ENCODE results near the gene ZDHHC1.

Gene ZDHHC1

DNA sequence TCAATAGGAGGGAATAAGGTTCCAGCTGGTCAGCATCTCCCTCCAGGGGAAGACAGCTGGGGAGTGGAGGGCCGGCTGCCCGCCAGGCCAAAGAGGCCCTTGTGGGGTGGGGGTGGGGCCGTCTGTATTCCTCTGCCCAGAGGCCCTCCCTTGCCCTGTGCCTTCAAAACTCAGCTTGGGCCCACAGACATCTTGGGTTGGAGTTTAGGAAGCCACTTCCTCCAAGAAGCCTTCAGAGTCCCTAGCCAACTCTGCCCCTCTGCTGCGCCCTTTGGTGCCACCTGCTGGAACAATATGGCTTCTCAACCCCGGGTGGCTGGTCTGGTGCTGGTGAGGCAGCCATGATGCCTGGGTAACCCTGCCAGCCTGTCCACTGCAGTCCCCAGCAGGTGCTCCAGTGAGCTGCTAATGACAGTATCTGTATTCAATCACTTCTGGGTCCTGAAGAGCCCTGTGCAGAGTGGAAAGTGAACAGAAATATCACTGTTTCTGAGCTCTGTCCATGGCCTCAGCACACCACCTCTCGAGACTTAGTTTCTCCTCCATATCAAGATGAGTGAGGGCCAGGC lies 31.3 kb upstream of the ZDHHC1 start:
- peak; percentile 57 to 61 for DNase-seq (ENCODE audit: low read depth in 1 of 2, low spot score in 1 of 2)

DNA sequence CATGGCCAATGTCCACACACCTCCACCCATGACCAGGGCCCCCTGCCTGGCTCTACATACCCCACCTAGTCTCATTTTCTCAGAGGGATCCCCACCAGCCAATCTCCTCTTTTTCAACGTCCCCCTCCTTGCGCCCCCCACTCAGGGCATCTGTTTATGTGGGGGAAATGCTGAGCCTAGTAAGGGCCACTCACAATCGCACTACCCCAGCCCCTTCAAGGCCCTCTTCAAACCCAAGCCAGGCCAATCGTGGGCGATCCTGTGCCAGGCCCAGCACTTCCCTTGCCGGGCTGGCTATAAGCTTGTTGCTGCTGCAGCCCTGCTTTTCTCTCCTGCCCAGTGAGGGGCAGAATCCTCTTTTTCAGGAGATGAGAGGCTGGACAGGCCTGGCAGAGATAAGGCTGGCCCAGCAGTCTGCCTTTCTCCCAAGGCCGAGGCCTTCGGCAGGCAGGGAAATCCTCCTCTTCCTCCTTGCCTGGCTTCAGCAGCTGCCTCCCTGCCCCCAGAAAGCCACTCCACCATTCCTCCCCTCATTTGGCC lies 30.8 kb upstream of the ZDHHC1 start:
- DNase-seq (ENCODE audit: low read depth in 1 of 2, low spot score in 1 of 2) = no peak

DNA sequence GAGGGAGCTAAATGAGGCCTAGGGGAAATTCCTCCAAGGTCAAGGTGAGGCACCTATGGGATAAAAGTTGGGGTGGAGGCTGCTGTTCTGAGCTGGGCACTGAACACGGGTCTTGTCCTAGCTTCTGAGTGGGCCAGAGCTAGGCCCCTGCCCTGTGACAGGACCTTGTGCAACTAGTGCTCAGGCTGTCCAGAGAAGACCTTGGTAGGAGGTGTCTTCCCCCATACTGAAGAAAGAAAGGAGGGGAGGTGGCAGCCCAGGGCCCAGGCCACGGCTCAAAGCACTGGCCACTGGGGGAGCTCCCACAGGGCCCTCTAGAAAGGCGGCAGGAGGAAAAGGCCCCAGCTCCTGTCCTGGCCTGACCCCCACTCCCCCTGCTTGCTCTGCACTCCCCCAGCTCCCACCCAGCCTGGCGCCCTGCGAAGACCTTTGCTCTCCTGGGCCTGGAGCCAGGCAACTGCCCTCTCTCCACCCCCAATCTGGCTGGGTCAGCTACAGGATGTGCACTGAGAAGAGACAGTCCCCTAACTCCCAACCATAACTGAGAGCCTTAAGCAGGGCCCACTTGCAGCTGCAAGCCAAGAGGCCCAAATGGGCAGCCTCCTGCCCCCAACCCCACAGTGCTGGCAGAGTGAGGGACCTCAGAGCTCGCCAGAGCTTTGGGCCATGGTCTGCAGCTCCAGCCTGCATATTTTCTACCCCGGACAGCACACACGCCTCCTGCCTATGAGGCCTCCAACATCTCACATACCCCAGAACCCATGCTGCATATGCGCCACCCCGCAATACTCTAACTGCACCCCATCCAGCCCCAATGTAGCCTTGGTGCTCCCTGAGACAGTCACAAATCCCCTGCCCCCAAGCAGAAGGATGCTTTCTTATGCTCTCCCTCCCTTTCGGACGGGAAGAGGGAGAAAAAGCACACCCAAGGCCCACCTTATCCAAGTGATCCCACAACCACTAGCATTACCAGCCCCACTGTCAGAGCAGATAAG lies 29.9 kb upstream of the ZDHHC1 start:
- DNase-seq (ENCODE audit: low read depth in 1 of 2, low spot score in 1 of 2) = no peak

DNA sequence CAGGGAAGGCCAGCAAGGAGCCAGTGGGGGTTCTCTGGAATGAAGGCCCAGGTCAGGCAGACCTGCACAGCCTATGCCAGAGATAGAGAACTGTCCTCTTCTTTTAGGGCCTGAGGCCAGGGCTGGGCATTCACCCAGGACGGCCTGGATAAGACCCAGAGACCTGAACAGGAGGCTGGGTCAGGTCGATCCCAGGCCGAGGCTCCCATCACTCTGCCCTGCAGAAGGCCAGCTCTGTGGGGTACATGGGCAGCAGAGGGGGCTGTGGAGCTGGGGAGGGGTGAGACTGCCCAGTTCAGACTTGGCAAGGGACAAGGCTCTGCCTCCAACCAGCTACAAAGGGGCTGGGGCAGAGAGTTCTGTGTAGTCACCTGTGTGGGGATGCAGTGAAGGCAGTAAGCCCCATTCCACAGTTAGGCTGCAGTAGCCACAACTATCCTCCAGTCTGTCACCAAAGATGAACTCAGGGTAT lies 29.2 kb upstream of the ZDHHC1 start:
- no peak for DNase-seq (ENCODE audit: low read depth in 1 of 2, low spot score in 1 of 2)

DNA sequence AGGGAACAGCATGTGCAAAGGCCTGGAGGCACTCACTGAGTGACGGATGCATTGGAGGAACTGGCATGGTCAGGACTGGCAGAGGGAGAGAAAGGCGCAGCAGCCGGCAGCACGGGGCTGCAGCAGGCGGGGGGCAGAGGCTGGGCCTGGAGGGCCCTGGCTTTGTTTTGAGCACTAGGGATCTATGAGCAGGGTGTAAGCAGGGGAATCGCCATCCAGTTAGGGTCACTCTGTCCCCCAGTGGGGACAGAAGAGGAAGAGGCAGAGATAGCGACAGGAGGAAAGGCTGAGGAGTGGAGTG lies 28.8 kb upstream of the ZDHHC1 start:
- no peak for DNase-seq (ENCODE audit: low read depth in 1 of 2, low spot score in 1 of 2)

DNA sequence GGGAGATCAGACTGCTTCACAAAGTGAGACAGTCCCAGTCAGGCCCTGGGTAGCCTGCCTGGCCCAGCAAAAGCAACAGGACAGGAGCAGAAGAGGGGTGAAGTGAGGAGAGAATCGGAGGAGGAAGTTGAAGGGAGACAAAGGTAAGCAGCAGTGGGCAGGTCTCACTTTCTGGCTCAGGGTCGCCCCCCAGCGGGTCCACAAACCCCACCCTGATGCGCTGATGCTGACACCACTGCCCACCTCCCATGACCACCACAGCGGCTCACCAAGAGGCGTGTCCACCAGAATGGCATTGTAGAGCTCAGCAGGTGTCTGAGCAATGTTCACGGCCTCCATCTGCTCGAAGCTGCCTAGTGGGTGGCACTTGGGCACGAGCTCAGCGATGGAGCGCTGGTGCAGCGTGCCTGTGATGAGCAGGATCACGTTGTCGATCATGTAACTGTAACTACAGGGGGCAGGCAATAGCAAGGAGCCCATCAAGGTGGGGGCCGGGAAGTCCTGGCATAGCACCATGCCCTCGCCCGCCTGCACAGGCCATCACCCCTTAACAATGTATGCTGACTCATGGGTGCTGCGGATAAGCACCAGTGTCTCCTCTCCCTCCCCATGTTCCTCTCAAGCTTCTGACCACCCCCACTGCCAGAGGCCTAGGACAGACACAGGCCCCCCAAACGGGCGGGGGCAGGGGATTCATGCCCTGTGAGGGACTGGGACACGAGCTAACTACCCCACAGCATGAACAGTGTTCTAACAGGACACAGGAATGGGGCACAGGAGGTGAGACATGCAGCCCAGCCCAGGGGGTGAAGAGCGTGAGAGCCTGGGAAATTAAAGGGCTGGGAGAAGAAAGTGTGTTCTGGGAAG lies 28.2 kb upstream of the ZDHHC1 start:
- no peak for DNase-seq (ENCODE audit: low read depth in 1 of 2, low spot score in 1 of 2)

DNA sequence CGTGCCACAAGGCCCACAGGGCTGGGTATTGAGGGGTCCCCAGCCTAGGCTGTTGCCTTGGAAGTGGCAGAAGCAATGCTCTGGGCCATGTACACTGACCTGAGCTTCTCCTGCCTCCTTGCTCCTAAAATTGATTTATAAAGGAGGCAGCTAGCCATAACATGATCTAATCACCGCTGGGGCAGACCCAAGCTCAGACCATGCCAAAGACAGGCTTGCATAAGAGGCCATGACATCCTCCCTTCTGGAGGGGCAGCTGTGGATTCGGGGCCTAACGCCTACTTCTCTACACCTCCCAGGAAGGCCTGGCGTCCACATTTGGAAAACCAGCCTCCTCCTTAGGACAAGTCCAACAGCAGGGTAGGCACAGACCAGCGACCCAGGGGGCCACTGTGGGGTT lies 27.0 kb upstream of the ZDHHC1 start:
- no peak for DNase-seq (ENCODE audit: low read depth in 1 of 2, low spot score in 1 of 2)

DNA sequence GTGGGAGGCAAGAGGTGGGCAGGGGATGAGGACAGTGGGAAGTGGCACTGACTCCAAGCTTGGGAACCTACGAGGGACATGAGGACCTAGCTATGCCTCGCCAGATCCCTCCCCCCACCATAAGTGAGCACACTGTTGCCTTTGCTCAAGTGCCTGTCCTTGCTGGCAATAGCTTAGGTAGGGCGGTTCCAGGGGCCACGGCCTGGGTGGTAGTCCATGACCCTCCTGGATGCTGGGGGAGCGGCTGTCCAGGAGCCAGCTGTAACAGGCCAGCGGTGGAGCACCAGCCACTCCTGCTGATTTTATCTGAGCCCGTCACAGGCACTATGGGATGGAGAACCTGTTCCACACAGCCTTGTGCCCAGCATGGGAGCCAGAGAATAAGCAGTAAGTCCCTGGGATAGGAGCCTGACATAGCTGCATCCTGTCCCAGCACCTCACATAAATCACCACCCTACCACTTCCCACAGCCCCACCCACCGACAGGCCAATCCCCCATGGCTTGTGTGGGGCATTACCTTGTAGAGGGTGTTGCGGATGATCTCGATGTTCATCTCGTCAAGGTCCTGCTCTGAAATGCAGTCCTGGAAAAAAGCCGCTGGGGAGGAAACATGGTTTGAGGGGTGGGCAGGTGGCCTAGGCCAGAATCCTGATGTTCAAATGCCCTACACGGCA lies 26.4 kb upstream of the ZDHHC1 start:
- DNase-seq (ENCODE audit: low read depth in 1 of 2, low spot score in 1 of 2) = no peak

DNA sequence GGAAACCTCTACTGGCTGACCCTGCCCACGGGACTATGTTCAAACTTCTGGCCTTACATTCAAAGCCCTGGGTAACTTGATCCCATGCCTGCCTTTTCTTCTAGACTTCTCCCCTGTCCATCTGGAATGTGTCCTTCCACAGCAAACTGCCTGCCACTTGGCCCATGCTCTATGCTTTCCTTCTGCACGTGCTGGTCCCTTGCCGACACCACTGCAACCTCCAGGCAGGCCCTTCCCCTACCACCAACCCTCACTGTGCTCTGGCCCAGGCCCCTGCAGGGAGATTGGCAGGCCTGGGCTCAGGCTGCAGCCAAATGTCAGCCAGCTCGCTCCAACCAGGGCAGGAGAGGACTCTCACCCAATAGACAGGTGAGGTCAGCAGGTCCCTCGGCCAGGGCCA lies 25.6 kb upstream of the ZDHHC1 start:
- DNase-seq (ENCODE audit: low read depth in 1 of 2, low spot score in 1 of 2) = no peak

DNA sequence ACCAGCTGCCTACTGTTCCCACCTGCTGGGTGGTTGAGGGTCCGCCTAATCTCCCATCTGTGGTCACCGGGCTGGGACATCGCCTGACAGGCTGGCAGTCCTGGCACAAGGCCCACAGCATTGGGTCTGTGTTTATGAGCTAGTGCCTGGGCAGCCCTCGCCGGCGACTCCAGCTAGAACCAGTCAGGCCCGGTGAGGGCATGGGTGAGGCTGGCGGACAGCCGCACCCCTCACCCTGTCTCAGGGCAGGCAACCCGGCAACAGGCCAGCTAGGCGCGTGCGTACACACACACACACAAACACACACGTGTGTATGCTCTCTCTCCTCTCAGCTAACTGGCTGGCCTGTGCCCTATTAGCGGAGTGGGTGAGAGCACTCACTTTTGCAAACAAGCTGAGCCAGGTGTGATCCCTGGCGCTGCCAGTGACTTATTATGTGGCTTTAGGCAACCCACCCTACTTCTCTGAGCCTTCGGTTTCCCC lies 25.0 kb upstream of the ZDHHC1 start:
- no peak for DNase-seq (ENCODE audit: low read depth in 1 of 2, low spot score in 1 of 2)

DNA sequence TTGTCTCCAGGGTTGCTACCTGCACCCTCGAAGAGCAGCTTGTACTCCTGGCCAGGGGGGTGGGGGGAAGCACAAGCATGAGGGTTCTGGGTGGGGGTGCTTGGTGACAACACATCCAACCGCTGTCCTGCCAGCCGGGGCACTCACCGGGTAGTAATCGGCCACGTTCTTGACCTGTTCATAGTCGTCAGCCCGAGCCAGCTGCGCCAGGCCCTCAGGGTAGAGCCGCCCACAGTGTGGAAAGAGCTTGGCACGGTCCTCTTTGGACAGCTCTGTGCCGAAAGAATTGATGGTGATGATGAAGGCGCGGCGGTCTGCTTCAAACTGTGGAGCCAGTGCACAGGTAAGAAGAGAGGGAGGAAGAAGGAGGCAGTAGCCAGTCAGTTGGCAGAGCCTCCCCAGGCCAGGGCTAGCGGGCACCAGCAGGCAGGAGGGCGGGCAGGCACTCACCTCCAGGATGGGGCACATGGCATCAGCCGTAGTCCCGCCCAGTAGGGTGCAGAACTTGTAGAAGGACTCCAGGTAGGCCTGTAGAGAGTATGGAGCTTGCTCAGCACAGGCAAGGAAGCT lies 22.6 kb upstream of the ZDHHC1 start:
- no peak for DNase-seq (ENCODE audit: low read depth in 1 of 2, low spot score in 1 of 2)

DNA sequence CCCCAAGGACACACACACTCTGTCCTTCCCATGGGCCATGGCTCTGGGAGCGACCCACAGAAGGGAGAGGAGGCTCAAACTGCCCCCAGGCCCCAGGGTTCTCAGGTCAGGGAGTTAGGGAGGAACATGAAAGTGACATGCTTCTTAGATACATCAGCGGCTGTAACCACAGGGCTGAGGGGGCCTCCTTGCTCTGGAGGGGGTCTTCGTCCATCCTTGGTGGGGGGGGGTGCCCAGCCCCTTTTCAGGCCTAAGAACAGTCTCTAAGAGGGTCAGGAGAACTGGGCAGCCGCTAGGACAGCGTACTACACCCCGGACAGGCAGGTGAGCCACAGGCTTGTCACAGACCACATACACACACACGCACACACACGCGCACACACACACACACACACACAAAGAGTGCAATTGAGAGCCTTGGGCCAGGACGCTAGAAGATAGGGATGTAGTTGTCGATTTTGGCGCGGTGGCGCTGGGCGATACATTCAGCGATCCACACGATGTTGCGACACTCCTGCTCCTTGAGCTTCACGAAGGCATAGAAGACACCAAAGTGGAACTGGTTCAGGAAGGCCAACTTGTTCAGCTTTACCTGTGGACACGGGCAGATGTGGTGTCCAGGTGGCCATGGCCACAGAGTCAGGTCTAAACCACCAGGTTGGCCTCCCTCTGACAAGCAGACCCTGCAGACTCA lies 22.0 kb upstream of the ZDHHC1 start:
- no peak for DNase-seq (ENCODE audit: low read depth in 1 of 2, low spot score in 1 of 2)

DNA sequence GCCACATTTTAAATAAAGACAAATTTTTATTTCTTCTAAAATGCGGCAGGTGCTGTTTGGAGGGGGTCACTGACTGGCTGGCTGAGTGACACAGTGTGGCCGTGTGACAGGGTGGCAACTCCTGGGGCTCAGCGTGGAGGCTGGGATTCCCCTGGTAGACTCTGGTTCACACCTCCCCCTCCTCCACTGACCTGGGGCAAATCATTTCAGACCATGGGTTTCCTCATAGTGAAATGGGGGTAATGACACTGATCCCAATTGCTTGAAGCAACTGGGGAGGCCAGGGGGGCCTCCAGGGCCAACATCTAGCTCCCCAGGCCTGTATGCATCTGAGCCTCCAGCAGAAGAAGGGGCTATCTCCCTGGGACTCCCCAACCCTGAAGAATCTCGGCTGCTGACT lies 21.2 kb upstream of the ZDHHC1 start:
- no peak for DNase-seq (ENCODE audit: low read depth in 1 of 2, low spot score in 1 of 2)

DNA sequence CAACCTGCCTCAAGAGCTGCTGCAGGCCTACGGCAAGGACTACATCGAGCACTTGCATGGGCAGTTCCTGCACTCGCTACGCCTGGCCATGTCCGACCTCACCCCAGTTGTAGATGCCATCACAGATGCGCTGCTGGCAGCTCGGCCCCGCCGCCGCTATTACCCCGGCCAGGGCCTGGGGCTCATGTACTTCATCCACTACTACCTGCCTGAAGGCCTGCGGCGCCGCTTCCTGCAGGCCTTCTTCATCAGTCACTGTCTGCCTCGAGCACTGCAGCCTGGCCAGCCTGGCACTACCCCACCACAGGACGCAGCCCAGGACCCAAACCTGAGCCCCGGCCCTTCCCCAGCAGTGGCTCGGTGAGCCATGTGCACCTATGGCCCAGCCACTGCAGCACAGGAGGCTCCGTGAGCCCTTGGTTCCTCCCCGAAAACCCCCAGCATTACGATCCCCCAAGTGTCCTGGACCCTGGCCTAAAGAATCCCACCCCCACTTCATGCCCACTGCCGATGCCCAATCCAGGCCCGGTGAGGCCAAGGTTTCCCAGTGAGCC lies 20.4 kb upstream of the ZDHHC1 start:
- DNase-seq (ENCODE audit: low read depth in 1 of 2, low spot score in 1 of 2) = no peak

DNA sequence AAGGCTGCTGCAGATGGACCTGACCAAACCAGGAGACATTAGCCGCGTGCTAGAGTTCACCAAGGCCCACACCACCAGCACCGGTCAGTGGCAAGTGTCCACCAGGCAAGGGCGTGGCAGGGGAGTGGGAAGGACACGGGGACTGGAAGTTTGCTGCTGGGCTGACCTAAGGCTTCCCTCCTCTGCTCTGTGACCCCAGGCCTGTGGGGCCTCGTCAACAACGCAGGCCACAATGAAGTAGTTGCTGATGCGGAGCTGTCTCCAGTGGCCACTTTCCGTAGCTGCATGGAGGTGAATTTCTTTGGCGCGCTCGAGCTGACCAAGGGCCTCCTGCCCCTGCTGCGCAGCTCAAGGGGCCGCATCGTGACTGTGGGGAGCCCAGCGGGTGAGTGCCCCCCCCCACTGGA lies 19.5 kb upstream of the ZDHHC1 start:
- DNase-seq (ENCODE audit: low read depth in 1 of 2, low spot score in 1 of 2) = no peak

DNA sequence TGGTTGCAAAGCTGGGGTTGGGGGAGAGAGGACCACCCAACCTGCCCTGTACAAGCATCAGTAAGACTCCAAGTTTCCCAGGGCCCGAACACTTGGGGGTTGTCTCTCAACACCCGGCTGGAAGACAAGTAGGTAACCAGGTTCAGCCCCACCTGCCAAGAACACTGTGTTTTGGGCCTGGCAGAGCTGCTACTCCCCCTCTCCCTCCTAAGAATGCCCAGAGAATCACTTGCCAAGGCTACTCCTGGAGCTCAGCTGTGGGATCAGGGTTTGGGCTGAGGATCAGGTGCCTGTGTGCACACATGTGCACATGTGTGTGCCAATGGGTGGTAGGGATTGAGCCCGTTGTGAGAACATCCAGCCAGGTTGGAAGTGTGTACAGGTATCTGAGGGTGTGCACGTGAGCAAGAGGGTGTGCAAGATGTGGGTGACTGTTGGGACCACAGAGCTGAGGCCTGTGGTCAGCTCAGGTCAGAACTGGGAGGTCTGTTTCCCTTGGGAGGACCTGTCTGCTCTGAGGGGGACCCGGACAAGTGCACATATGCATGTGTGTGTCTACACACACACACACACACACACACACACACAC lies 16.9 kb upstream of the ZDHHC1 start:
- no peak for DNase-seq (ENCODE audit: low read depth in 1 of 2, low spot score in 1 of 2)

DNA sequence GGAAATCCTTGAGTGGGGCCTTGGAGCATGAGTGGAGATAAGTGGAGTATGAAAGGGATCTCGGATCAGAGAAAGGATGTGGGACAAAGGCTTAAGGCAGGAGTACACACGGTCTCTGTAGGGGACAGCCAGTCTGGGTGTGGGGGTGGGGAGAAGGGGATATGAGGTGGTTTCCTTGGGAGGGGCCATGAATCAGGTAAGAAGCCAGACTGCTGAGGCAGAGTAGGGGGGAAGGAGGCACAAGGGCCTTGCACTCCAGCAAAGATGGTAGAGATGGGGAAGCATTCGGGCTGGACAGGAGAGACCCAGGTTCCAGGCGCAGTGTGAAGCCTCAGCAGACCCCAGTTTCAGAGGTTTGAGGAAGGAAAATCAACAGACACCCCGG lies 16.2 kb upstream of the ZDHHC1 start:
- no peak for DNase-seq (ENCODE audit: low read depth in 1 of 2, low spot score in 1 of 2)

DNA sequence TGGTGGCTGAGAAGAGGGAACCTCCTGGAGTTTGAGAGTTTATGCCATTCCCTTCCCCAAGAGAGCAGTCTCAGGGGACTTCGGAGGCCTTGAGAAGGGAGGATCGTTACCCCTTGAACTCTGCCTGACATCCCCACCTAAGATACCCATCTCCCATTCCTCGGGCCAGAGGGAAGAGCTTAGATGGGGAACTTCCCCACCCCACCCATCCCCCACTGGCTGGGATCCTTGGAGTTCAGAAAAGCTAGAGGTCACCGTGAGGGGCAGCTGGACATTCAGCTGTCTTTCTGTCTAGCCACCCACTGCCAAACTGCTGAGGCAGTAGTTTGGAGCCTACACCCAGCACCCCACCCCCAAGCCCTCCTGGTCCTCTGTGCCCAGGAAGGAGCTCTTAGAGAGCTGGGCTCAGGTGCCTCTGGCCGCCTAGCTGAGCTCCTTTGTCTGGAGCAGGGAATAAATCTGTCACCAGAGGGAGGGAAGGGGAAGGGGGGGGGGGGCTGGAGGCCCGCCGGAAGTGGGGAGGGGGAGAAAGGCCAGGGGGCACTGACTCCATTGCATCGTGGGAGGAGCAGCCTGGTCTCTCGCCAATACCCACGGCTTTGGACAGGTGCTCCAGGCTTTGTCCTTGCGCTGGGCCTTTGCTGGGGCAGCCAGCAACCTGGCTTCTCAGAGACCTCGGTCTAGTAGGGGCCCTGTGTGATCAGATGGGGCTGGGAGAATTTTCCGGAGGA lies 15.7 kb upstream of the ZDHHC1 start:
- no peak for DNase-seq (ENCODE audit: low read depth in 1 of 2, low spot score in 1 of 2)
